ENCODE data around the gene ADI1.
"Not testable (repeated sequence)": the region's sequence is repeated elsewhere in the genome, so short reads cannot be mapped to it uniquely, and the experiment has no call there.

Gene ADI1

DNA sequence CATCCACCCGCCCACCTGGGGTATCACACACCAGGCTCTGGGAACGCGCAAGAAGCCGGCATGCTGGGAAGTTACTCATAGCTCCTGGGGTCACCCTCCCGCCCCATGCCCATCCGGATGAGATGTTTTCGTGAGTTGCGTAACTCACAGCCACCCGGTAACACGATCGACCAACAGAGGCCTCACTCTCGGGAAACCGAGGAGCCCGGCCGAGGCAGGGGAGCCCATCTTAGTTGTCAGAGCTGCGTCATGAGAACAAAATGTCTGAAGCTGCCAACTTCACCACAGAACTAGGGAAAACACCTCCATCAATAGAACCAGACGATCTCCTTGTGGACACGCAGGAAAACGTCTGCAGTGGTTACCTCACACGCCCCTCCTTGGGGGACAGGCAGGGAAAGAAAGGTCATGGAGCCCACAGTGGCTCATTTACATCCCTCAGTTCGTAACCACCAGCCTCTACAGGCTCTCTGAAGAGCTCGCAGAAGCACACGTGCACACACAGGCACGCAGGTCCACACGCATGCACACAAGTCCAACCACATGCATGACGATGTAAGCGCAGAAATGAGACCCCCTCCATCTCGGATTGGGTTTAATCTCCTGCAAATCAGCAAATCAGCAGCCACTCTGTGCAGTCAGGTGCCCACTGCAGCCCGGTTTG is 26.2 kb downstream of the ADI1 start:
- no peak for DNase-seq

DNA sequence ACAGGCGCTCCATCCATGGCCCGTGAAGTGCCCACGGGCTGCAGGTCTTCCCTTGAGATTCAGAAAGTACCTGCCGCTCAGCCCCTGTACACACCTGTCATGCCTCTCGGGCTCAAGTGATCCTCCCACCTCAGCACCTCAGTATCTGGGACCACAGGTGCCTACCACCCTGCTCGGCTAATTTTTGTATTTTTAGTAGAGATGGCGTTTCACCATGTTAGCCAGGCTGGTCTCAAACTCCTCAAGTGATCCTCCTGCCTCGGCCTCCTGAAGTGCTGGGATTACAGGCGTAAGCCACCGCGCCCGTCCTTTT is 26.9 kb downstream of the ADI1 start:
- DNase-seq: not testable (repeated sequence)

DNA sequence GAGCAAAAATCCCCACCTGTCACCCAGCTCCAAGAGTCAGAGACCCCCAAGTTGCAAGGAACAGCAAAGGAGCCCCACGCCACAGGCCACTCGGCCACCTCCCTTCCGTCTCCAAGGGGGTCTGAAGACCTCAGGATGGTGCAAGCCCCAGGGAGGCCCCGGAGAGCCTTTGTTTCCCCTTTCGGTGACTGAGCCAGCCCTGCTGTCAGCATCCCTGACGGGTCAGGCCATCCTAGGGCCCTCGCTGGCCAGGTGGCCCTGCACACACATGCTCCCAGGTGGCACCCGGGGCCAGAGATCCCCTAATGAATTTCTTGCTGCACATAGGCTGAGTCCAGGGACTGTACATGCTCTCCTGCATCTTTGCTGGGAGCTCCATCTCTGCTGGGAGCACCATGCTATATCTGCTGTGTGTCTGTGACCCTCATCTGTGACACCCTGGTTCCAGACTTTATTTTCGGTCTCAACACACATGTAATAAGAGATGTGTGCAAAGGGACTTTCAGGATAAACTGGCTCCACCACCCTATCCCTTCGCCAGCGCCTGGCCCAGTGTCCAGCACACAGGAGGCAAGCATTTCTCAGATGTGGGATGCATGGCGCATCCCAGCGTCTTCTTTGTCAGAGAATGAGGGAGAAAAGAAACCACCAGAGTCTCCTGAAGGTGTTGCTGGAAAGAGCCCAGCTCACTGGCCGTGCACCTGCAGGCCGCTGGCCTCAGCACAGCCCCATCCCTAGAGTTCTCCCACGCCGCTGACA is 27.4 kb downstream of the ADI1 start:
- no peak for DNase-seq

DNA sequence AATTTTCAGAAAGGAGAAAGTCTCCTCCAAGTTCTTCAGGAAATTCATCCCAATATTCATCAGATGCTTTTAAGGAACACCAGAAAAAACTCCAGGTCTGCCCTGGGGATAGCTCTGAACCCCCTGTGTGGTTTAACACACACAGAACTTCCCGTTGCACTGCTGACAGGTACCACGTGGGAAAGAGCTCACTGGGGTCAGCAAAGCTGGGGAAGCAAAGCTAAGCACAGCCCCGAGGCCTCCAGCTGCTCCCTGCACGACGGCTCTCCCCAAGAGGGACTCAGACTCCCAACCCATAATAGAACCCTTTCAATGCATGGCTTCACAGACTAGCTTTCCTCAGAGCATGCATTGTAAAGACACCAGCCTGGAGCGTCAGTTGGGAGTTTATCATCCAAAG is 28.0 kb downstream of the ADI1 start:
- no peak for DNase-seq

DNA sequence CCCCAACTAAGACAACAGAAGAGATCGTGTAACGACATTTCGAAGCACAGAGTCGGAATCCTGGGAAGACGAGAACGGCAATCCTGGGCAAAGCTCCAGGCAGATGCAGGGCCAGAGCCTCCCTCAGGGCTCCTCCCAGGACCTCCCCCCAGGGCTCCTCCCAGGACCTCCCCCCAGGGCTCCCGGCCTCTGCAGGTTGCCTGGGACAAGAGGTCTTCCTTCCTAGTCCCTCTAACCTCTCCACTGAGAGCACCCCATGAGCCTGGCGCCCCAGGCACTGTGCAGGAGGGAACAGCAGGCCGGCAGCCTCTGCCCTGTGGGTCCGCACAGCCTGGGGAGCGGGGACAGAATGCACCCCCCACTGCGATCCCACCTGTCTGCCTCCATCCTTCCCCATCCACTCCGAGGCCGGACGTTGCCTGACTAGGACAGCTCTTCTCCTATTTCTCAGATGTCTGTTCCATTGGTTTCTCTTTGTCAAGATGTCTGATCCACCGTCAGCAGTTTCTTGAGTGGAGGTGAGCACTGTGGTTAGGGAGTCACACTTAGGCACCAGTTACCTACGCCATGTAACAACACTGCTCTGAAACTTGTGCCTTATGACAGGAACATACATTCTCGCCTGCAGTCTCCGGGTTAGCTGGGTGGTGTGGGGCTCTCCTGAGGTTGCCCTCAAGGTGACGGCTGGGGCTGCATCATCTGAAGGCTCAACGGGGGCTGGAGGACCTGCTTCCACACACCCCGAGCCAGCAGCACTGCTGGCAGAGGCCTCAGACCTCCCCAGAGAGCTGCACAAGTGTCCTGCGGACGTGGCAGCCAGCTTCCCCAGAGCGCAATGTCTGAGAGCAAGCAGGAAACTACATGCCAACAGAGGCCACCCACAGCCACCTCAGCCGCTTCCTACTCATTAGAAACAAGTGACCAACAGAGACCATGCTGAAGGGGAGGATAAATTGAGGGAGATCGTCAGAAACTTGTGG is 28.9 kb downstream of the ADI1 start:
- DNase-seq: no peak

DNA sequence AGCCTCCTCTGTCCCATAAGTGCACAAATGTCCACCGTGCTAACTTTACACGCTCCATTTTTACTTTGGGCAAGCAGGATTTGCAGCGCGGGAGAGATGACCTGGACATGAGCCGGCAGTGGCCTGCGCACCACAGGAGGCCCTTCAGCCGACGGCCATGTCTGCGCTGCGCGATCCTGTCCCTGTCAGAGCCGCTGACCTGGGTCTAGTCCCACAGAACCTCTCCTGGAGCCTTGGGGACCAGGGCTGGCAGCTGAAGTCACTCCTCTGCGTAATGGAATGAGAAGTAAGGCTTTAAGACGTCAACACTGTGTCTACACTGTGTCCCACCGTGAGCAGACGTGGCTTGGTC is 29.6 kb downstream of the ADI1 start:
- DNase-seq: no peak

DNA sequence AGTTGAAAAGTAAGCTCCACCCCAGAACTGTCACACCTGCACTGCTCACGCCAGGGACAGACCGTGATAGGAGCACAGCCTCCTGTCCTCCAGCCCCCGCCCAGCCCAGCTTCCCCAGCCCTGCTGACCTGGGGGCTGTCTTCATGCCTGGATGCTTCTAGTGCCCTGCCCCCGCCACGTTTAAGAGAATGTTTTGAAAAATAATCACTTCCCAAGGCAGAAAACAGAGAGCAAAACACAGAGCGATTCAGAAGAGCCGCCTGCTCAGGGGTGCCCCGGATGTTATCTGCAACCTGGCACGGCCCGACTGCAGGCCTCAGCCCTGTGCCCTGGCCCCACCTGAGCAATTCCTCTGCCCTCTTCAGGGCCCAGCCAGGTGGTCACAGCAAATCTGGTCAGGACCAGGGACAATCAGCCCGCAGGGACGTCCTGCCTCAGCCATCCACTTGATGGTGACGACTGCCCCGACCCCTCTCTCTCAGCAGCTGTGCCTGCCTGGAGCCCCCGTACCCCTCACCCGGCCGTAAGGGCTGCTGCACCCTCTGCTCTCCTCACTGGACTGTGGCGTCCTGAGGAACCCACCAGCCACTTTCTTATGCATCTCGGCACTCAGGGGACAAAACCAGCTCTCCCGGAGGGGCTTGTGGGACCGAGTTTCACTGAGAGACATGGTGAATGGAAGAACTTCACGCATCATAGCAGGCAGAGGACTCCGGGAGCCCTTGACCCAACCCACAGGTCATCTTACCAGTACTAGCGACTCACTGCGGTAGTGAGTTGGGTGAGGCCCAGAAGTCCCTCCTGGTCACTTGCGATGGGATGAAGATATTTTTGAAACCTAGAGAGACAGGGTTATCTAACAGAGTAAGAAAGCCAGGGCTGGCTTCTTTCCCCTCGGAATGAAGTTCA is 30.2 kb downstream of the ADI1 start:
- DNase-seq: no peak

DNA sequence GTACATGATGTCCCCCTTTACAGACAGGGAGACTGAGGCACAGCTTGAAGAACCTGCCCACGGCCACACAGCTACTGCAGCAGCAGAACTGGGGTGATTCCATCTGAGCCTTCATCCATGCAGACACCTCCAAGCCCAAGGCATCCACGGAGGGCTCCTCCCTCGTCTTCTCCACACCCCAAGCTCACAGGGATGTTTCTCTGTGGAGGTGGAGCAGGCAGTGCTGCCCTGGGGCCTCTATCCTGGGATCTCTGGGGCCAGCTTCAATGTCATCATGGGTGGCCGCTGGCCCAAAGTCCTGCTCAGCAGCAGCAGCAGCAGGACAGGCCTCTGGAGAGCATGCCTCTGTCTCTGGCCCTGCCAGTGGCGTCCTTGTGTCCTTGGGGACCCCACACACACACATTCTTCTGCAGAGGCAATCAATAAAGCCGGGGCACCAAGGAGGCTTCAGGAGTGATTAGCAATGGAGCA is 31.2 kb downstream of the ADI1 start:
- DNase-seq: no peak

DNA sequence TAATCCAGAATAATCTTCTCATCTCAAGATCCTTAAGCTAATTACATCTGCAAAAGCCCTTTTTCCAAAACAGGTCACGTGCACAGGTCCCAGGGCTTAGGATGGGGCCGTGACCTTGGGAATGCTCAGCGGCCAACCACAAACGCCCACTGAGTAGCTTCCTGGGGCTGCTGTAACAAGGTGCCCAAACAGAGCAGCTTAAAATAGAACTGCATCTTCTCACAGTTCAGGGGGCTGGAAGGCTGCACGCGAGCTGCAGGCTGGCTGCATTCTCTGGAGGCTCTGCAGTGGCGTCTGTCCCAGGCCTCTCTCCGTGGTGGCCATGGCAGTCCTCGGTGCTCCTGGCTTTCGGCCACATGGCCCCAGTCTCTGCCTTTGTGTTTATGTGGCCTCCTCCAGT is 31.9 kb downstream of the ADI1 start:
- DNase-seq: no peak

DNA sequence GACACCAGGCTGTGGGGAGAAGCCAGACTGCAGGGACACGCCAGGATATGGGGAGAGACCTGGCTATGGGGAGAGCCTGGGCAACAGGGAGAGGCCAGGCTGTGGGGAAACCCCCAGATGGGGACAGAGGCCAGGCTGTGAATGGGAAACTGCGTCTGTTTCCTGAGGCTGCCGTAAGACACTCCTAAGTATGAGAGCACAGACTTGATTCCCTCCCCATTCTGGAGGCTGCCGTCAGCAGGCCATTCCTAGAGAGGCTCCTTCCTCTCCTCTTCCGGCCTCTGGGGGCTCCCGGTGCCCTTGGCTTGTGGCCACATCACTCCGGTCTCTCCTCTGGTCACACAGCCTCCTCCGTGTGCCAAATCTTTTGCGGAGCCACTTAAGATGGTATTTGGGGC is 32.3 kb downstream of the ADI1 start:
- DNase-seq: no peak

DNA sequence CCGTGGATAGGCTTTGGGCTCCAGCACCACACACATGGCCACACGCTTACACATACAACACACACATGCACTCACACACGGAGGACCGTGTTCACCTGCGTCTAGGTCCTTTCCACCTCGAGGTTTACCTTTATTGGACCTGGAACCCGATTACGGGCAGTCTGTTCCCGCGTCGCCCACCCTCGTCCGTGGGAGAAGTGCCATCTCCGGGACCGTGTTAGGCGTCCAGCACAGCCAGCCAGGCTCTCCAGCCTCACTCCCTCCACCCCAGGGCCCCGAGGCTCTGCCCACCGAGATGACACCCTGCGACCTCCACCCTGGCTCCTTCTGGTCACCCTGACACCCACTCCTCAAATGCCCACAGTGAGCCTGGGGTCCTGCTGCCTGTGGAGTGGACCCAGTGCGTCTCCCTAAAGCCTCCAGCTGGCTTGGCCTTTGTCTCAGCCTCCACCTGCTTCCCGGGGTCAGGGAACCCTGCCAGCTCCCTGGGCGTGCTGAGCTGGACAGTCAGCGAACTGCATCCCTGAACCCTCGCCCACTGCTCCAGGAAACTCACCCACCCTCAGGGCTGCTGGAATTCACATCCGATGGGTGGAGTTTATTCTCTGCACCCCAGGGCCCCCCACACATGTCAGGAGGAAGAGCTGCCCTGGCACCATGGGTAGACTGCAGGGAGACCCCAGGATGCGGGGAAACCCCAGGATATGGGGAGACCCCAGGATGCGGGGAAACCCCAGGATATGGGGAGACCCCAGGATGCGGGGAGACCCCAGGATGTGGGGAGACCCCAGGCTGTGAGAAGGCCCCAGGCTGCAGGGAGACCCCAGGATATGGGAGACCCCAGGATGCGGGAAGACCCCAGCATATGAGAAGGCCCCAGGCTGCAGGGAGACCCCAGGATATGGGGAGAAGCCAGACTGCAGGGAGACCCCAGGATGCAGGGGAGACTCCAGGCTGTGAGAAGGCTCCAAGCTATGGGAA is 33.0 kb downstream of the ADI1 start:
- DNase-seq: no peak

DNA sequence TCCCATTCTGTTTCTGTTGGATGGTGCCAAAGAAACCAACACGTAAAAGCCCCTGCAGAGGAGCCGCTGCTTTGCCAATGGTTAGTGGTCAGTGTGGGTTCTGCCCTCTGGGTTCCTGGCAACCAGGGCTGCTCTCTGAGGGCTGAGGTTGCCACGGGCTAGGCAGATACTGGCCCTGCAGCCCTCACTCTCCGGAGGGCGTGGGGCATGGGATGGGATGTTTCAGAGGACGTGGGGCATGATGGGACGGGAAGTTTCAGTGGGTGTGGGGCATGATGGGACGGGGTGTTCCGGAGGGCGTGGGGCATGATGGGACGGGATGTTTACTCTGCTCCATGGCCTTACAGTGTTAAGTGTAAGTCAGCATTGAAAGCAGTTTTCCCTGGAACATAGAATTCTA is 34.2 kb downstream of the ADI1 start:
- no peak for DNase-seq

DNA sequence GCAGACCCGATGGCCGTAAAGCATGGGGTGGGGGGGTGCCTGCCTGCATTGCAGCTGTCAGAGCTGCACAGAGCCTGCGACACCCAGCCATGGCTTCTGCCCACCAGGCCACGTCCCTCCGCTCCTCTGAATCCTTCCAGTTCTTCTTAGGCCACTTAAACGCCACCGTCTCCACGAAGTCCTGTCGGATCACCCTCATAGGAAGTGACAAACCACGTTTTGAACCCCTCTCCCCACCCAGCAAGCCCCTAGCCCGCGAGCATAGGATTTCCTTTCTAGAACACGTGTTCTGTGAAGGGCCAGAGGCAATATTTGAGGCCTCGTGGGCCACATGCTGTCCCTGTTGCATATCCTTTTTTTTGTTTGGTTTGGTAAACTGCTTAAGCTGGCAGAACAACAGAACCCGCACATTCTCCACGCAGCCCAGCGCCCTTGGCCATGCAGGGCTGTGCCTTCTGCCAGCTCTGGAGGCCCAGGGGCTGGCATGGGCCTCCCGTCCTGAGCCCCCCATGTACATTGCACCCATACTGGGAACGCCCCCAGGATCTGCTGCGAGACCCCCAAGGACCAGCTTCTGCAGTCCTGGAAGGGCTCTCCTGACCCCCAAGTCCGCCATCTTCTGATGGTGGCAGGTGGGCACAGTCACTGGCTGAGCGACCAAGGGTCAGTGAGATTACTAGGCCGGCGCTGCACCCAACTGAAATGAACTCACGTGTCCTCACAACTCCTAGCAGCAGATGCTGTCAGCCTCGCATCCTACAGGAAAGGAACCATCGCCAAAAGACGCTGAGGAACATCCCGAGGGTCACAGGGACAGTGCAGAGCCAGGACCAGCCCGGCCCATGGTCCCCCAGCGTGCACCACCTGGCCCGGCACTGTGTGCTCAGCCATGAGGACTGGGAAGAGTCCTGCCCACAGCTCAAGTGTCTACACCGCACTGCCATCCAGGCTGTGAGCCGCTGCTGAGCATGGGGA is 35.1 kb downstream of the ADI1 start:
- DNase-seq: no peak

DNA sequence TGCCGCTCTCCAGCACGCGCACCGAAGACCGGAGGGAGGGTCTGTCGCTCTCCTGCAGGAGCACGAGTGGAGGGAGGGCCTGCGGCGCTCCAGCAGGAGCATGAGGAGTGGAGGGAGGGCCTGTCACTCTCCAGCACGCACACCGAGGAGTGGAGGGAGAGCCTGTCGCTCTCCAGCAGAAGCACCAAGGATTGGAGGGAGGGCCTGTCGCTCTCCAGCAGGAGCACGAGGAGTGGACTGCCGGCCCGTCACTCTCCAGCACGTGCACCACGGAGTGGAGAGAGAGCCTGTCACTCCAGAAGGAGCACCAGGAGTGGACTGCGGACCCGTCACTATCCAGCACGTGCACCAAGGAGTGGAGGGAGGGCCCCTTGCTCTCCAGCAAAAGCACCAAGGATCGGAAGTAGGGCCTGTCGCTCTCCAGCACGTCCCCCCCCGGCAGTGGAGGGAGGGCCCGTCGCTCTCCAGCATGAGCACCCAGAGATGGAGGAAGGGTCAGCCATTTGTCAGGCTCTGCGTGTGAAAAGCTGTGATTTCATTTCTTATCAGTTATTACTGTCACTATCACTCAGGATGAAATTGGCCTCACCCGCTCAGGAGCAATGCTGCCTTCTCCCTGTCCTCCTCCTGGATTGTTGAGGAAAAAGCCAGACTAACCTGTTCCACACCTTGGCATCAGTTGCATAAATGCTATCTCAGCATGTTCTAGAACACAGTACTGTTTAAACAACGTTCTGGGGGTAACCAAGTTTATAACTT is 35.9 kb downstream of the ADI1 start:
- no peak for DNase-seq

DNA sequence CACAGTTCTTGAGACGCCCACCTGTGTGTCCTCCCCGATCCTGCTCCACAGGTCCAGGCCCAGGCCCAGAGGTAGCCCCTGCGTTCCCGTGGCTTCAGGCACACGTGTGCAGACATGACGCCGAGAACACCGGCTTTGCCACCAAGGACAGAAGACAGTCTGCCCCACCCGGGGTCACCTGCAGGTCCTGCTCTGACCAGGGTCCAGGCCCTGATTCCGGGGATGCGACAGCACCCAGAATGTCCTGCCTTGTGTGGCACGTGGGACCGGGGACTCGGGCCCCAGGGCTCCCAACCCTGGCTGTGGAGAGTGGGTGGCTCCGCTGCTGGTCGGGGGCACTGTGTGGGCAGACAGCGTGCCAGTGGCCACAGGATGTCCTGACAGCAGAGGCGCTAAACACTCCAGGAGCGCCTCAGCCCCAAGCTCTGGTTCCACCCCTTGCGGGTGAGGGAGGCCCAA is 36.9 kb downstream of the ADI1 start:
- no peak for DNase-seq

DNA sequence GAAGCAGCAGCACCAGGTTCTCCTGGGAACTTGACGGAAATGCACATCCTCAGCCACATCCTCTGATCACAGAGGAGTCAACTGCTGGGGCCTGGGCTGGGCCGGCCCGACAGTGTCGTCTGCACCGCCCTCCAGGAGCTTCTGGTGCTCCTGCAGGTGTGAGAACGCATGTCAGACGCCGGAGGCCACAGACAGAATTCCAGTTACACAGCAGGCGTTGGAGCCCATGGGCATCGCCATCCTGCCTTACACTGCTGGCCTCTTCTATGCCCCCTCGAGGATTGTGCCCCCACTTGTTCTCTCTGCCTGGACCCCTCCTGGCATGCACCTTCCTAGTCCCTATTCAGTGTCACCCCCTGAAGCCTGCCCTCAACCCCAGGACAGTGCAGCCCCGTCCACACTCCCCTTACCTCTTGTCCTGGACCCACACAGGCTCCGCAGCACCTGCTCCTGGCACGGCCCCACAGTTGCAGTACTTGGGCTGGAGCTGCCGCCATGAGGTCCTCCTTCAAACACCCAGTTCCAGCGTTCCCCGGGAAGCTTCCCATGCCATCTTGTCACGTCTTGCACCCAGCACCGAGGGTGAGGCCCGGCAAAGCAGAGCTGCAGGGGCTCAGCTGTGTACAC is 37.5 kb downstream of the ADI1 start:
- no peak for DNase-seq

DNA sequence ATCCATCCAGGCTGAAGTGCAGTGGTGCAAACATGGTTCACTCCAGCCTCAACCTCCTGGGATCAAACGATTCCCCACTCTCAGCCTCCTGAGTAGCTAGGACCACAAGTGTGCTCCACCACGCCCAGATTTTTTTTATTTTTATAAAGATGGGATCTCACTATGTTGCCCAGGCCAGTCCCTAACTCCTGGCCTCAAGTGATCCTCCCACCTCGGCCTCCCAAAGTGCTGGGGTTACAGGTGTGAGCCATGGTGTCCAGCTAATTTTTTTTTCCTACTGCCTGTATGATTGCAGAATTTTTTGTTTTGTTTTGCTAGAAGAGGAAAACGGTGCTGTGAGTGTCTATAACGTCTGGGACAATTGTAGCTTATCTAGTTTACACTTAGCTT is 38.3 kb downstream of the ADI1 start:
- DNase-seq: no peak

DNA sequence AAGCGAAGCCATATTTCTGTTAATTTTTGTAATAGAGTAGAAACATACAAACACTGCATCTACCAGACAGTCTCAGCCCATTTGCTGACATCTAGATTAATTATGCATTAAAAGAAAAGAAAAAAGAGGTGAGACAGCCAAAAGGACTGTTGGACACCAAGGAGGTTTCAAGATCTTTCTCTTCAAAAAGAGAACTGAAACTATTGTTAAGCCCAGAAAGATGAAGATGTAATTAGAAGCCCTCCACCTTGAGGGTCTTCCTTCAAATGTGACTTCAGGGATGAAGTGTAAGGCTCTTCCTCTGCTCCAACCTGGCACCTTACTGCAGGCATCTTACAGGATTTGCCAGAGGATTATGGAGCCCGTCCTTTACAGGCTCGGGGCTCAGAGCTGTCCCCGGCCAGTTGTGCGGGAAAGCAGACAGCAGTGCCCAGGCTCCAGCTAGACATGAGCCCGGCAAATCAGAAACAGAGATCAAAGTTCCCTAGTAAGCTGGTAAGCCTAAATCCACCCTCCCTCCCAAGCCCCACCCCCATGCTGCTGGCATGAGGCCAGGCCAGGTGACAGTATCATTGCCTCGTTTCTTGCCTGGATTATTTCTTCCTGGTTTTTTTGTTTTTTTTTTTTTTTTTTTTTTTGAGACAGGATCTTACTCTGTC is 38.9 kb downstream of the ADI1 start:
- DNase-seq: no peak
